AG09319 (cell line): ENCODE data around the gene CRIP3.

Source experiments
- DNase-seq: peaks from one replicate; pipeline ENCODE4 v3.0.0-alpha.2; 2010; ENCODE audit warnings: low read depth; ENCODE audit errors: extremely low read depth
- TF ChIP-seq, protein P1 (sequence below): IDR thresholded peaks from 2 replicates; pipeline ENCODE4 v1.5.1; 2011; ENCODE audit warnings: low read depth, mild to moderate bottlenecking, inconsistent platforms, low read length, moderate library complexity

CRIP3 gene

DNA sequence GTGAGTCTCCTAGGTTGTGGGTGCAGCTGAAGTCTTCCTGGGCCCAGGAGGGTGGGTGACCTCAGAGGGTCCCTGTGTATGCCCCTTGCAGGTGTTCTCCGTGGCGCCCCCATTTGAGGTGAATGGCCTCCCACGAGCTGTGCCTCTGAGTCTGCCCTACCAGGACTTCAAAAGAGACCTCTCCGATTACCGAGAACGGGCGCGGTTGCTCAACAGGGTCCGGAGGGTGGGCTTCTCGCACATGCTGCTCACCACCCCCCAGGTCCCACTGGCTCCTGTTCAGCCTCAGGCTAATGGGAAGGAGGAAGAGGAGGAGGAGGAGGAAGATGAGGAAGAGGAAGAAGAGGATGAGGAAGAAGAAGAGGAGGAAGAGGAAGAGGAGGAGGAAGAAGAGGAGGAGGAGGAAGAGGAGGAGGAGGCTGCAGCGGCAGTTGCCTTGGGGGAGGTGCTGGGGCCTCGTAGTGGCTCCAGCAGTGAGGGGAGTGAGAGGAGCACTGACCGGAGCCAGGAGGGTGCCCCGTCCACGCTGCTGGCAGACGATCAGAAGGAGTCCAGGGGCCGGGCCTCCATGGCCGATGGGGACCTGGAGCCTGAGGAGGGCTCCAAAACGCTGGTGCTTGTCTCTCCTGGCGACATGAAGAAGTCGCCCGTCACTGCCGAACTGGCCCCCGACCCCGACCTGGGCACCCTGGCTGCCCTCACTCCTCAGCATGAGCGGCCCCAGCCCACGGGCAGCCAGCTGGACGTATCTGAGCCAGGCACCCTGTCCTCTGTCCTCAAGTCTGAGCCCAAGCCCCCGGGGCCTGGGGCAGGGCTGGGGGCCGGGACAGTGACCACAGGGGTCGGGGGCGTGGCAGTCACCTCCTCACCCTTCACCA is 25.8 kb downstream of the CRIP3 start:
- DNase-seq = no peak
- TF ChIP-seq, protein P1, sequence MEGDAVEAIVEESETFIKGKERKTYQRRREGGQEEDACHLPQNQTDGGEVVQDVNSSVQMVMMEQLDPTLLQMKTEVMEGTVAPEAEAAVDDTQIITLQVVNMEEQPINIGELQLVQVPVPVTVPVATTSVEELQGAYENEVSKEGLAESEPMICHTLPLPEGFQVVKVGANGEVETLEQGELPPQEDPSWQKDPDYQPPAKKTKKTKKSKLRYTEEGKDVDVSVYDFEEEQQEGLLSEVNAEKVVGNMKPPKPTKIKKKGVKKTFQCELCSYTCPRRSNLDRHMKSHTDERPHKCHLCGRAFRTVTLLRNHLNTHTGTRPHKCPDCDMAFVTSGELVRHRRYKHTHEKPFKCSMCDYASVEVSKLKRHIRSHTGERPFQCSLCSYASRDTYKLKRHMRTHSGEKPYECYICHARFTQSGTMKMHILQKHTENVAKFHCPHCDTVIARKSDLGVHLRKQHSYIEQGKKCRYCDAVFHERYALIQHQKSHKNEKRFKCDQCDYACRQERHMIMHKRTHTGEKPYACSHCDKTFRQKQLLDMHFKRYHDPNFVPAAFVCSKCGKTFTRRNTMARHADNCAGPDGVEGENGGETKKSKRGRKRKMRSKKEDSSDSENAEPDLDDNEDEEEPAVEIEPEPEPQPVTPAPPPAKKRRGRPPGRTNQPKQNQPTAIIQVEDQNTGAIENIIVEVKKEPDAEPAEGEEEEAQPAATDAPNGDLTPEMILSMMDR = no peak

DNA sequence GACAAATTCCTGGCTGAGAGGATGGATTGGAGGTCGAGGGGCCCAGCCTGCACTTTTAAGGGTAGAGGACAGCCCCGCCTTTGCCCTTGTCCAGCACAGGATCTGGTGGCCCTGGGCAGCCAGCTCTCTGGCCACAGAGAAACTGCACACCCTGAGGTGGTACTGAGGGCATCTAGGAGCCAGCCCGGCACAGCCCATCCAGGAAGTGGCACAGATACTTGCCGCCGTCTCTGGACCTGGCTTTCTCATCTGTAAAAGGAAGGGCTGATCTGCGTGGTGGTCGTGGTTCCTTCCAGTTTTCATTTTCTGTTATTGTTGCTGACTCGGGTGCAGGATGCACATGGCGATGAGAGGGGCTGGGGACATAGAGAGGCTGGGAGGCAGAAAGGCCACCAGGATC is 26.6 kb downstream of the CRIP3 start:
- no peak for DNase-seq
- TF ChIP-seq, protein P1 = no peak

DNA sequence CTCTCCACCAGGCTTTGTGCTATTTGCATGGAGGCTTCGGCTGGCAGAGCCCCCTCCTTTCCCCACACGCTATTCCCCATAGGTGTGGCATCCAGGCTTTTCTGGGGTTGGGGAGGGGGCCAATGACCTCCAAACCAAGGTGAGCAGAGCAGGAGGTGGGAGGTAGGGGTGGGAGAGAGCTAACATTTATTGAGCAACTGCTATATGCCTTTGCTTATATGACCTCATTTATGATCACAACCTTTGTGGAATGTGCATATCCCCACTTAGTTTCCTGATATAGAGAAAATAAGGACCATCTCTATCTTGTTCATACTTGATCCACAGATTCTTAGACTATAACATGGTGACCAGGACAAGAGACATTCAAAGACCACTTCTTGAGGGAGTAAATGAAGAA is 28.4 kb downstream of the CRIP3 start:
- no peak for DNase-seq
- TF ChIP-seq, protein P1 = no peak

DNA sequence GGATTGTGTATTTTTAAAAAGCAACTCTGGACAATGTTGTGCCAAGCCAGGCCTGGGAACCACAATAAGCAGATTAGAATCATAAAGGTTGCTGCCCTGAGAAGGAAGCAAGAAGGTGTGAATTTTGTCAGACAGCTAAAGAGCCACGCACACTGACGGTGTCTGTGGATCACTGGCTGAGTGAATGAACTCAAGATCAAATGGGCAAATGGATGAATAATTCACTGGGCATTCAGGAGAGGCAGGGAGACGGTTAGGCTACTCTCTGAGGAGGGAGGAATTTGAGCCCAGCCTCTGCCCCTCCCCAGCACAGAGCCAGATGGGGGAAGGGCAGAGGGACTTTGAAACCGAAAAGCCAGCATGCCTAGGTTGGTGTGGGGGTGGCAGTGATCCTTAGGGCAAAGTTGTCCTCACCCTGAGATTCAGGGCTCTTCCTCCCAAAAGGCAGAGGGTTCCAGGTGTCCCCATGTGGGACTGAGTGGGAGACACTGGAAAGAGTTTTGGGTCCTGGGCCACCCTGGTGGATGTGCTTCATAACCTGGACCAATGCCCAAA is 30.0 kb downstream of the CRIP3 start:
- TF ChIP-seq, protein P1 = no peak
- no peak for DNase-seq

DNA sequence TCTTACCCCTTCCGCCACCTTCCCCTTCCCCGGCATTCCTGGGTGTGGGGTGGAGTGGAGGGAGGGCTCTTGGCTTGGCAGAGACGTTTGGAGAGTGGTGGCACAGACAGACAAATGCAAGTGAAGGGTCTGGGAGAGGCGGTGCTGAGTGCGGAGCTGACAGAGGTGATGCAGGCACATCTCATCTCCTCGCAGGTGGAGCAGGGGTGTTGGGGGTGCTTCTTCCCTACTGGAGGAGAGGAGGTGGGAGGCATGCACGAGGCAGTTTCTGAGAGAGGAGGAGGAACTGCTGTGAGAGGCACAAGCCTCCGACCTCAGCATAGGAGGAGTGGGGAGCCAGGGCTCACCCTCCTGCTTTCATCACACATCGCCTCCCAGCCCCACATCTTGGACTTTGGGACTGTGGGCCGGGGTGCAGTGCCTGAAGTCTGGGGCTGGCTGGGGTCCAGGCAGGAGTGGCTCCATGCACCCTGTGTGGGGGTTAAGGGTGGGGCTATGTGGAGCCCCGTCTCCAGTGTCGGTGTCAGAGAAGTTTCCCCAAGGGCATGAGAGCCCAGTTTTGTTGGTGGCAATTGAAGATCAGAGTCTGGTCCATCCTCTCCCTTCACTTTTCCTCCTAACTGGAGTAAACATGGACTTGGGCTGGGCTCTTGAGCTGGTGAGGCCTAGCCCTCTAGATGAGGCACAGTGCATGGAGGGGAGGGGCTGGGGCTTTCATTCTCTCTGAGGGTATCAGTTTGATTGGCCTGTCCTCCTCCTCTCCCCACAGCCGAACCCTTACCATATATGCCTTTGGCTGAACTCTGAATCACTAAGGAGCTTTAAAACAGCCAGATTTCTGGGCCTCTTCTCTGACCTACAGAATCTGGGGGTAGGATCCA is 30.7 kb downstream of the CRIP3 start:
- no peak for DNase-seq

DNA sequence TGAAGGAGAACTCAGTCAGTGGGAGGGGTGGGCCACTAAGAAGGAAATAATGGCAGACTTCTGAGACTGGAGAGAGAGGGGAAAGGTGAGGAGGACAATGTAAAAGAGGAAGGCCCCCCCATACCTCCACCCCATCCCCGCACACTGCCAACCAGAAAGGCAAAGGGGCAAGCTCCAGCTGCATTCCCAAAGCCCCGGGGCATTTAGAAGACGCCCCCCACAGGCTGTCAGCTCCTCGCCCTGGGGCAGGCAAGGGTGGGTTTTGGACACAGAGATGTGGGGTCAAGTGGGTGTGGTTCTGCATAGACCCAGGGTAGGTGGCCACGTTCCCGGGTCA is 31.4 kb downstream of the CRIP3 start:
- no peak for DNase-seq
- TF ChIP-seq, protein P1 = no peak

More for the DNA sequence above, 30.7 kb downstream of the CRIP3 start:
- TF ChIP-seq, protein P1 = no peak
